SK-N-SH (cell line): ENCODE results near the gene FBXW10B. TPM values are rescaled to one million over a fixed set of nuclear protein-coding genes. Genes with fewer than 3 reads are reported as not detected.
"Not testable (repeated sequence)": the region's sequence is repeated elsewhere in the genome, so short reads cannot be mapped to it uniquely, and the experiment has no call there.

Source experiments
- CTCF ChIA-PET: fragments of 300-600, 350-600 bp; formaldehyde crosslinking; extraction: SDS; loops from one replicate; lab custom pipeline; 2021; lab: Yijun Ruan, JAX
- POLR2A ChIA-PET: fragments of 350-600 bp; sonication (Branson Sonifier 250); formaldehyde crosslinking; extraction: SDS; loops from one replicate; lab custom pipeline; 2020; ENCODE audit warnings: antibody characterized with exemption, inconsistent platforms; lab: Yijun Ruan, JAX
- DNase-seq: peaks from one replicate; pipeline ENCODE4 v3.0.0; 2012
- H2AFZ ChIP-seq: fragments of 200-600 bp; sonication (generic); 2 replicates; pipeline ENCODE4 v1.8.1; 2016; ENCODE audit warnings: antibody characterized with exemption, mild to moderate bottlenecking, low read depth
- H3F3A ChIP-seq: fragments of 200-600 bp; sonication (generic); replicated peaks from 2 replicates; pipeline ENCODE3; 2016; ENCODE audit warnings: antibody characterized with exemption, mild to moderate bottlenecking; ENCODE audit not compliant: insufficient read depth
- H3K27ac ChIP-seq, 2 experiments: fragments of 200-500 bp in 1 of 2; fragments of 200-600 bp in 1 of 2; sonication (Bioruptor generic) in 1 of 2; sonication (generic), shearing (Covaris generic) in 1 of 2; 2 replicates each; pipeline versions ENCODE4 v1.5.1 to v1.6.1; 2014 to 2016; ENCODE audit warnings: low read depth in 2 of 2, inconsistent platforms in 1 of 2, low read length in 1 of 2, mild to moderate bottlenecking in 1 of 2, mixed read lengths in 1 of 2
- H3K27me3 ChIP-seq: fragments of 200-600 bp; sonication (generic), shearing (Covaris generic); 2 replicates; pipeline ENCODE4 v1.6.1; 2016; ENCODE audit warnings: mixed run types; ENCODE audit not compliant: insufficient read depth
- H3K36me3 ChIP-seq, 2 experiments: fragments of 200-500 bp in 1 of 2; fragments of 200-600 bp in 1 of 2; sonication (Bioruptor generic) in 1 of 2; sonication (generic) in 1 of 2; replicated peaks in 1 of 2; 2 replicates each; pipeline versions ENCODE3 to v1.5.1; 2014 to 2016; ENCODE audit warnings: low read length in 1 of 2, mild to moderate bottlenecking in 1 of 2; ENCODE audit not compliant: insufficient read depth in 2 of 2, control insufficient read depth in 1 of 2
- H3K4me1 ChIP-seq, 2 experiments: fragments of 200-500 bp in 1 of 2; fragments of 200-600 bp in 1 of 2; sonication (Bioruptor generic) in 1 of 2; sonication (generic), shearing (Covaris generic) in 1 of 2; 2 replicates each; pipeline versions ENCODE4 v1.5.1 to v1.6.1; 2014 to 2016; ENCODE audit warnings: low read depth in 1 of 2, low read length in 1 of 2, mixed run types in 1 of 2; ENCODE audit not compliant: insufficient read depth in 2 of 2, control insufficient read depth in 1 of 2
- H3K4me2 ChIP-seq: fragments of 200-600 bp; sonication (generic), shearing (Covaris generic); 2 replicates; pipeline ENCODE4 v1.6.1; 2017; ENCODE audit warnings: mixed run types
- H3K4me3 ChIP-seq, 2 experiments: fragments of 200-500 bp in 1 of 2; fragments of 200-600 bp in 1 of 2; sonication (Bioruptor generic) in 1 of 2; sonication (generic), shearing (Covaris generic) in 1 of 2; 2 replicates each; pipeline versions ENCODE4 v1.5.1 to v1.8.1; 2014 to 2016; ENCODE audit warnings: low read depth in 2 of 2, inconsistent platforms in 1 of 2, low read length in 1 of 2, mild to moderate bottlenecking in 1 of 2, mixed read lengths in 1 of 2, moderate library complexity in 1 of 2
- H3K79me2 ChIP-seq: fragments of 200-600 bp; sonication (generic); 2 replicates; pipeline ENCODE4 v1.8.1; 2017; ENCODE audit warnings: mild to moderate bottlenecking; ENCODE audit not compliant: insufficient read depth
- H3K9ac ChIP-seq: fragments of 200-600 bp; sonication (generic); 2 replicates; pipeline ENCODE4 v1.6.1; 2017; ENCODE audit warnings: mixed run types
- H3K9me2 ChIP-seq: fragments of 200-600 bp; sonication (generic); 2 replicates; pipeline ENCODE4 v1.6.1; 2017; ENCODE audit warnings: mixed run types
- H3K9me3 ChIP-seq: fragments of 200-600 bp; sonication (generic); 2 replicates; pipeline ENCODE4 v1.6.1; 2017; ENCODE audit warnings: mixed run types, mild to moderate bottlenecking, moderate library complexity
- H4K20me1 ChIP-seq: fragments of 200-600 bp; sonication (generic); 2 replicates; pipeline ENCODE4 v1.6.1; 2017; ENCODE audit warnings: mild to moderate bottlenecking, mixed run types; ENCODE audit not compliant: insufficient read depth
- WGBS: methylation state at CpG from one replicate; pipeline ENCODE4 v1.1.6; 2017; ENCODE audit warnings: low lambda C conversion rate; 5-methylcytosine and 5-hydroxymethylcytosine counted together
- polyA plus RNA-seq, 3 experiments: library from polyadenylated mRNA; depleted of rRNA; stranded (reverse); fragments of >200 nt; gene quantifications; 2 replicates each; pipeline ENCODE4 v1.2.3, GENCODE V29; 2012
- small RNA-seq, 7 experiments: library from RNA; depleted of rRNA; stranded (forward); fragments of <200 nt; gene quantifications; one replicate each; pipeline ENCODE3, GENCODE V24; 2012

FBXW10B gene
- polyA plus RNA-seq, 1 of the 3 experiments (the other 2 are of a cell fraction), result 0.46 TPM

DNA sequence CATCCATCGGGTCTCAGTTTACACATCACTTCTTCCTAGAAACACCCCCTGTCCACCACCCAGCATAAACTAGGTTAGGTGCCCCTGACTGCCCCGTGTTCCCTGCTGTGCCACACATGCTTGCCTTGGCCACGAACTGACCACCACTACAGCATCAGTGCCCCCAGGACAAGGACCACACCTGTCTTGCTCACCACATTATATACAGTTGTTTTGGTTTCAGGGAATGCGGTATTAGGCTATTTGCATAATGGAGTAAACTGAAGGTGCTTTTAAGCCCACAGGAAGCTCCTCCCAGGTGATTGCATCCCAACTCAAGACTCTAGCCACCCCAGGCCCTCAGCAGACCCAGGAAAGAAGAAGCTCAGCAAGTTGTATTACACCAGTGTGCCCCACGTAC is 36.2 kb downstream of the FBXW10B start:
- POLR2A ChIA-PET, CTCF ChIA-PET: not testable (repeated sequence)

DNA sequence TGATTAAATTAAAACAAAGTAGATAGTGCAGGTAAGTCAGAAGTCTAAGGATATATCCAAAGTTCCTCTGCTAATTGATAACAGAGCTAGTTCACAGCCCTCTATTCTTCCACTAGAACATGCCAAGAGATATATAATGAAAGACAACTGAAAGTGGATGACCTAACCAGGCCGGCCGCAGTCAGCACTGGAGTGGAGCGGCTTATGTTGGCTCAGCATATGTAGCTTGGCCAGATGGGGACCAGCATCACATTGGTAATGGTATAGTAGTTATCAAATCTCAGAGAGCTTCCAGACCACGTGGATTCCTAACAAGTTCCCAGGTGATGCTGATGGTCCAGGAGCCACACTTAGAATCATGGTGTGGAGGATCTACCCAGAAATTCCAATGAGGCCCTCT is 38.0 kb downstream of the FBXW10B start:
- H3K9me3 ChIP-seq, H3K27ac ChIP-seq, H3K36me3 ChIP-seq, H4K20me1 ChIP-seq, DNase-seq, CTCF ChIA-PET, H3K27me3 ChIP-seq, H3K4me3 ChIP-seq, H3K9me2 ChIP-seq, H3F3A ChIP-seq, H3K79me2 ChIP-seq, H3K4me2 ChIP-seq, H3K4me1 ChIP-seq, H2AFZ ChIP-seq, POLR2A ChIA-PET, H3K9ac ChIP-seq: not testable (repeated sequence)
- 93% methylated on average over 2 of the region's 4 CpGs for WGBS

More for the DNA sequence above, 36.2 kb downstream of the FBXW10B start:
- H3K9me2 ChIP-seq, H3K4me2 ChIP-seq, H2AFZ ChIP-seq, H3K36me3 ChIP-seq, H3K79me2 ChIP-seq, H3F3A ChIP-seq, H3K4me1 ChIP-seq, H3K27ac ChIP-seq, H3K4me3 ChIP-seq, H3K27me3 ChIP-seq, DNase-seq, H3K9ac ChIP-seq, H4K20me1 ChIP-seq, H3K9me3 ChIP-seq: not testable (repeated sequence)
- 70% methylated on average over 2 of the region's 5 CpGs for WGBS

DNA sequence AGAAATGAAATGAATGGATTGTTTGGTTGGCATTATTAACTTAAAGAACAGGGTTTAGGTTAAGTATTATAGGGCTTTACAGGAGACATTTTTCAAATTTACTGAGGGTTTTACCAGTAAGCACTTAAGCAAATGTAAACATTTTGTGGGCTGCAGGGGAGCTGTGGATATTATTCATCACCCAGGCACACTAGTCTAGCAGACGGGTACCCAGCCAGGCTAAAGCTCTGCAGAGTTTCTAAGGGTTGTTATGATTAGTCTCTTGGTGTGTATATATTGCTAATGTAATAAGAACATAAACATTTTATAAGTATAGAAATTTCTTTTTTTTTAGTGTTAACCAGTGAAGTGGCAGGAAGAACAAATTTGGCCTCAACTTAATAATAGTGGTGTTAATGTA is 42.7 kb downstream of the FBXW10B start:
- no CpG with 5 or more reads among the region's 1 CpG for WGBS
- CTCF ChIA-PET, result not testable (repeated sequence)

DNA sequence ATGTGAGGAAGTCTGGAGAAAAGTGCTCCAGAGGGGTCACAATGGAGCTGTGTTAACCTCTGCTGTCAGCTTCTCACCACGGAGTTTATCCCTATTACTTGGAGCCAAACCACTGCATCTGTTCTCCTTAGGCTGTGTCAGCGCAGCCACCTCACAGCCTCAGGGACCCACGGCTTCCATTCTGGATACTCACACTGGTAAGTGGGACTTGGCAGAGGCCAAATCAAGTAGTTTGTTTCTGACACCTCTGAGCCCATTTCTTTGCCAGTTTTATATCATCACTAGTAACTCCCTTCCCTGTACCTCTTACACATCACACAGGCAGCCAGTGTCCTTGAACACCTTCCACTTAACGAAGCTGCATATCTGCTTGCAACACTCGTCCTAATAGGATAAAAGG is 44.8 kb downstream of the FBXW10B start:
- CTCF ChIA-PET, H3K9me2 ChIP-seq: not testable (repeated sequence)

More for the DNA sequence above, 42.7 kb downstream of the FBXW10B start:
- H3K9me3 ChIP-seq, H3K9ac ChIP-seq, H3K4me3 ChIP-seq, H3F3A ChIP-seq, H2AFZ ChIP-seq, H3K9me2 ChIP-seq, H4K20me1 ChIP-seq, H3K27ac ChIP-seq, DNase-seq, H3K36me3 ChIP-seq, H3K4me2 ChIP-seq, H3K4me1 ChIP-seq, POLR2A ChIA-PET, H3K79me2 ChIP-seq, H3K27me3 ChIP-seq: not testable (repeated sequence)

DNA sequence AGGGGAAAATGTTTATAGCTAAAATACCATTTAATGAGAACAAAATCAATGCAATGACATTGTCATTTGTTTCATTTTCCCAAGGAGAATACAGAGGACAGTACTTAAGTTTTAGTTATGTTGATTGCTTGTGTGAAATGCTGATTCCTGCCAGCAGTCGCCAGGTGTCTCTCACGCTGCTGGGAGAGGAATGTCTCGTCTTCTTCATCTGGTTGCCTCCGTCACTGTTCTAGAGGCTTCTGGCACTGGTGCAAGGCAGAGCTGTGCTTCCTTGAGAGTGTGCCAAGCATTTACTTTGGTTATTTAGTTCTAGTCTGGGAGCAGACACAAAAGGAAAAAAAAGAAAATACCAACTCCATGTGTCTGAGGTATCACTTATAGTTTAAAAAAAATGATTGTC is 45.6 kb downstream of the FBXW10B start:
- H3F3A ChIP-seq, H3K4me2 ChIP-seq, H3K27me3 ChIP-seq, H3K27ac ChIP-seq, H3K4me3 ChIP-seq, H3K79me2 ChIP-seq, H3K36me3 ChIP-seq, H2AFZ ChIP-seq, H3K9me3 ChIP-seq, H3K9ac ChIP-seq, DNase-seq, H3K4me1 ChIP-seq, H3K9me2 ChIP-seq, POLR2A ChIA-PET, H4K20me1 ChIP-seq, CTCF ChIA-PET: not testable (repeated sequence)
- 74% methylated on average over 4 of the region's 4 CpGs for WGBS

More for the DNA sequence above, 44.8 kb downstream of the FBXW10B start:
- H3K4me1 ChIP-seq, H3K27me3 ChIP-seq, DNase-seq, H2AFZ ChIP-seq, H3K9me3 ChIP-seq, POLR2A ChIA-PET, H3F3A ChIP-seq, H4K20me1 ChIP-seq, H3K27ac ChIP-seq, H3K9ac ChIP-seq, H3K79me2 ChIP-seq, H3K4me3 ChIP-seq, H3K36me3 ChIP-seq, H3K4me2 ChIP-seq: not testable (repeated sequence)
- WGBS, result 82% methylated on average over 2 of the region's 5 CpGs

Small RNA genes within 50 kb of the gene (small RNA-seq; reads per million reads assigned to genes)
- gene AC005838.1, result 0 reads per million in 7 experiments
- 0 reads per million in 7 experiments for gene RF00090

Other genes starting within 250 kb of the FBXW10B start
- 3.8 and 4.6 TPM in 2 replicates for gene CDRT4, start 152.1 kb downstream of the FBXW10B start, polyA plus RNA-seq (2012; rRNA removed)
- gene TVP23C, start 56.2 kb downstream of the FBXW10B start, polyA plus RNA-seq (2012; rRNA removed), result 4.7 and 5.0 TPM in 2 replicates
- gene TRIM16, start 64.6 kb upstream of the FBXW10B start, polyA plus RNA-seq (2012; rRNA removed), result 24.8 and 30.7 TPM in 2 replicates
- gene ZNF286A, start 80.0 kb upstream of the FBXW10B start, polyA plus RNA-seq (2012; rRNA removed), result 16.5 and 17.1 TPM in 2 replicates
- gene TBC1D26, start 112.6 kb upstream of the FBXW10B start, polyA plus RNA-seq (2012; rRNA removed), result not detected in 2 replicates